HEK293T (cell line): ENCODE data around the gene NPPA.

ENCODE experiments used
- CTCF ChIA-PET: fragments of 350-600 bp; formaldehyde crosslinking; extraction: SDS; loops from one replicate; lab custom pipeline; 2021; ENCODE audit warnings: antibody characterized with exemption, inconsistent platforms; lab: Yijun Ruan, JAX
- POLR2A ChIA-PET: fragments of 350-600 bp; formaldehyde crosslinking; extraction: SDS; loops from one replicate; lab custom pipeline; 2020; ENCODE audit warnings: antibody characterized with exemption, inconsistent platforms; lab: Yijun Ruan, JAX
- DNase-seq: peaks from one replicate; pipeline ENCODE4 v3.0.0; 2012; ENCODE audit warnings: mixed read lengths; ENCODE audit errors: extremely low spot score
- ARNT ChIP-seq: fragments of 450-650 bp; IDR thresholded peaks from 2 replicates; pipeline ENCODE4 v1.6.1; 2017; ENCODE audit warnings: mild to moderate bottlenecking
- BHLHE40 ChIP-seq: fragments of 450-650 bp; IDR thresholded peaks from 2 replicates; pipeline ENCODE4 v1.6.1; 2016; ENCODE audit warnings: mild to moderate bottlenecking, moderate library complexity, borderline replicate concordance
- CTBP1 ChIP-seq: fragments of 450-650 bp; IDR thresholded peaks from 2 replicates; pipeline ENCODE4 v1.6.1; 2016; ENCODE audit warnings: borderline replicate concordance
- ELF4 ChIP-seq: fragments of 450-650 bp; IDR thresholded peaks from 2 replicates; pipeline ENCODE4 v1.6.1; 2017; ENCODE audit warnings: antibody characterized with exemption
- FOXA1 ChIP-seq: fragments of 450-650 bp; IDR thresholded peaks from 2 replicates; pipeline ENCODE4 v1.6.1; 2016; ENCODE audit warnings: mild to moderate bottlenecking
- FOXK2 ChIP-seq: fragments of 450-650 bp; IDR thresholded peaks from 2 replicates; pipeline ENCODE4 v1.6.1; 2016; ENCODE audit warnings: mild to moderate bottlenecking
- FOXM1 ChIP-seq: fragments of 450-650 bp; IDR thresholded peaks from 2 replicates; pipeline ENCODE4 v1.6.1; 2017; ENCODE audit warnings: mild to moderate bottlenecking, borderline replicate concordance
- HDGF ChIP-seq: fragments of 450-650 bp; IDR thresholded peaks from 2 replicates; pipeline ENCODE4 v1.6.1; 2017; ENCODE audit warnings: antibody characterized with exemption, borderline replicate concordance
- L3MBTL2 ChIP-seq: fragments of 450-650 bp; conservative IDR thresholded peaks from 2 replicates; pipeline ENCODE4 v1.6.1; 2016; ENCODE audit warnings: mild to moderate bottlenecking
- LEF1 ChIP-seq: fragments of 450-650 bp; IDR thresholded peaks from 2 replicates; pipeline ENCODE4 v1.6.1; 2017; ENCODE audit warnings: mild to moderate bottlenecking, borderline replicate concordance
- NFRKB ChIP-seq: fragments of 450-650 bp; IDR thresholded peaks from 2 replicates; pipeline ENCODE4 v1.6.1; 2016; ENCODE audit warnings: mild to moderate bottlenecking, moderate library complexity
- PKNOX1 ChIP-seq: fragments of 450-650 bp; IDR thresholded peaks from 2 replicates; pipeline ENCODE4 v1.6.1; 2016
- SP1 ChIP-seq: fragments of 450-650 bp; IDR thresholded peaks from 2 replicates; pipeline ENCODE4 v1.6.1; 2017
- SUZ12 ChIP-seq: fragments of 450-650 bp; IDR thresholded peaks from 2 replicates; pipeline ENCODE4 v1.6.1; 2016; ENCODE audit warnings: mild to moderate bottlenecking
- TARDBP ChIP-seq: fragments of 450-650 bp; IDR thresholded peaks from 2 replicates; pipeline ENCODE4 v1.6.1; 2016
- ZNF384 ChIP-seq: fragments of 450-650 bp; IDR thresholded peaks from 2 replicates; pipeline ENCODE4 v1.6.1; 2016

NPPA gene

GRCh38 chr1:11831945-11832725 lies 15.4 kb downstream of the NPPA start:
- POLR2A ChIA-PET: interaction anchor here (1.1 to 1.2 kb wide), 2 partner anchors 25 to 77 kb away, joined by 3 to 6 read pairs; no protein-coding TSS in a partner anchor
- no peak for DNase-seq
- TF ChIP-seq FOXA1 (no peak), HDGF (no peak), FOXM1 (no peak), ELF4 (no peak), LEF1 (no peak), TARDBP (no peak), ARNT (no peak), CTBP1 (no peak), SP1 (no peak), BHLHE40 (no peak), PKNOX1 (no peak), NFRKB (no peak), L3MBTL2 (no peak), FOXK2 (no peak)
- CTCF ChIA-PET: no interaction called here

DNA sequence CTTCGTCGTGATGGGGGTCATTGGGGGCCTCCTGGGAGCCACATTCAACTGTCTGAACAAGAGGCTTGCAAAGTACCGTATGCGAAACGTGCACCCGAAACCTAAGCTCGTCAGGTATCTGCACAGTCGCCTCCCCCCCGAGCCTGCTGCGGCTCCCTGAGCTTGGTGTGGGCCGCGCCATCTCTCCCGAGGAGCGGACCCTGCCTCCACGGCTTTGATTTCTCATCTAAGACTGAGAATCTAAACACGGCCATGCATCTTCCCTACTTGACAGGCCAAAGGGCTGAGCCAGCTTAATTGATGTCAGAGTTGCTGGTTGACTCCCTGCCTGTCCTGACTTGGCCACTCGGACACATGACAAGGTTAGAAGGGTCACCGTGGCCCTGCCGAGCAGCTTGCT lies 19.1 kb downstream of the NPPA start:
- POLR2A ChIA-PET: no interaction called here
- DNase-seq: no peak
- CTCF ChIA-PET: no interaction called here
- no peak for TF ChIP-seq LEF1
- TF ChIP-seq TARDBP: no peak
- TF ChIP-seq ZNF384: no peak
- no peak for TF ChIP-seq ELF4
- TF ChIP-seq NFRKB: no peak
- no peak for TF ChIP-seq ARNT
- TF ChIP-seq L3MBTL2: no peak
- no peak for TF ChIP-seq BHLHE40
- TF ChIP-seq SP1: no peak
- TF ChIP-seq CTBP1: no peak
- no peak for TF ChIP-seq PKNOX1
- no peak for TF ChIP-seq FOXA1
- no peak for TF ChIP-seq FOXM1
- TF ChIP-seq HDGF: no peak
- no peak for TF ChIP-seq SUZ12
- TF ChIP-seq FOXK2: no peak

- POLR2A ChIA-PET: no interaction called here
- no peak for DNase-seq
- TF ChIP-seq LEF1: no peak
- no peak for TF ChIP-seq NFRKB
- no peak for TF ChIP-seq FOXA1
- no peak for TF ChIP-seq CTBP1
- no peak for TF ChIP-seq ZNF384
- no peak for TF ChIP-seq TARDBP
- CTCF ChIA-PET: no interaction called here
These were observed 20.6 kb downstream of the NPPA start for GRCh38 chr1:11826946-11827345.

- CTCF ChIA-PET: no interaction called here
- no peak for TF ChIP-seq ARNT
- TF ChIP-seq NFRKB: no peak
- TF ChIP-seq ZNF384: no peak
- TF ChIP-seq SUZ12: no peak
- no peak for TF ChIP-seq ELF4
- TF ChIP-seq FOXA1: no peak
- TF ChIP-seq FOXM1: no peak
- TF ChIP-seq PKNOX1: no peak
- no peak for TF ChIP-seq HDGF
- TF ChIP-seq BHLHE40: no peak
- TF ChIP-seq CTBP1: no peak
- no peak for TF ChIP-seq LEF1
- no peak for TF ChIP-seq L3MBTL2
- TF ChIP-seq FOXK2: no peak
- TF ChIP-seq SP1: no peak
- no peak for TF ChIP-seq TARDBP
- POLR2A ChIA-PET: no interaction called here
- no peak for DNase-seq
These were observed 22.5 kb downstream of the NPPA start for GRCh38 chr1:11825131-11825530.

- CTCF ChIA-PET: no interaction called here
- TF ChIP-seq SUZ12: no peak
- TF ChIP-seq L3MBTL2: no peak
- no peak for TF ChIP-seq CTBP1
These were observed 24.0 kb downstream of the NPPA start for GRCh38 chr1:11823366-11824137.

More at GRCh38 chr1:11823366-11824137, 24.0 kb downstream of the NPPA start:
- POLR2A ChIA-PET: interaction anchor here (0.6 kb wide), 1 partner anchor 103 kb away, joined by 3 read pairs; the partner anchor contains the start of gene KIAA2013
- no peak for DNase-seq
